HS-5 (cell line): ENCODE data around the gene BRD3OS.

Experiments used
- DNase-seq: peaks from one replicate; pipeline ENCODE4 v3.0.0-alpha.2; 2012; ENCODE audit warnings: low read depth

Gene BRD3OS, protein sequence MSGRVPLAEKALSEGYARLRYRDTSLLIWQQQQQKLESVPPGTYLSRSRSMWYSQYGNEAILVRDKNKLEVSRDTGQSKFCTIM

DNA sequence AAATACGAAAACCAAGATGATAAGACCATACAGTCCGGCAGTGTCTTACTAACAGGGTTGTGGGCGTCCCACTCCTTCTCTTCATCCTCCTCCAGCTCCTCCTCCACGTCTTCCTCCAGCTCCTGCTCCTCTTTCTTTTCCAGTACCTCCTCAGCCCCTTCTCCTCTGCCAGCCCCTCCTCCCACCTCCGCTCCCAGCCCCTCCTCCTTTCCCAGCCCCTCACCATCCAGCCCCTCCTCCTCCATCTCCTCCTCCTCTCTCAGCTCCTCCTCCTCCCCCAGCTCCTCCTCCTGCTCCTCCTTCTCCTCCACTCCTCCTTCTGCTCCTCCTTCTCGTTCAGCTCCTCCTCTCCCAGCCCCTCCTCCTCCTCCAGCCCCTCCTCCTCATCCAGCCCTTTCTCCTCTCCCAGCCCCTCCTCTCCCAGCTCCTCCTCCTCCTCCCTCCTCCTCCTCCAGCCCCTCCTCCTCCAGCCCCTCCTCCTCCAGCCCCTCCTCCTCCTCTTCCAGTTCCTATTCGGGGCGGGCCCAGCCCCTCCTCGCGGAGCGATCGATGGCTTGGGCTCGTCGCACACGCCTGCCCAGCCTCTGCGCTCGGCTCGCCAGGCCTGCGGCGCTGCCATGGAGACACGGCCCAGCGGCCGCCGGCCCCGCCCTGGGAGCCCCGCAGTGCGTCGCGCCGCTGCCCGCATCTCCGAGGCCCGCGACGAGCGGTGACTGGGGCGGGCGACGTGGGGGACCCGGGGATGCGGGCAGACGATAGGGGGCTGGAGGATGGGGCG, at the start of gene BRD3OS:
Gene BRD3OS, plus strand, starts transcription at position 654 of the 778 bp plus-strand sequence. CDS start 1,267 bp downstream, outside the sequence.
- DNase-seq: peak; percentile 95

DNA sequence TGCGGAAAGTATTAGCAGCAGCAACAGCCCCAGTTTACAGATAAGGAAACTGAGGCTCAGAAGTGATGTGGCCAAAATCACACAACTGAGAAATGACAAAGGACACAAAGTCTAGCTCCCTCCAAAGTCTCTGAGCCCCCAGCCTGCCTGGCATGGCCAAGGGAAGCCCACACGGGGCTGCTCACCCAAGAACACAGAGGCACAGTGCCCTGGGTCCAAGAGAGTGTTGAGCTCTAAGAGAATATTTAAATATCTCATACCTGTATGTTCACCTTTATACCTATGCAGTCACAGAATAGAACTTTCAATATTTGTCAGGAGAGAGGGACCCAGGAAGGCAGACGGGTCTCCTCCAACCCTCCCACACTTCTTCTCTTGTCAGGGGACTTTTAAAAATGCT, 49.8 kb upstream of the BRD3OS start:
- DNase-seq: no peak

DNA sequence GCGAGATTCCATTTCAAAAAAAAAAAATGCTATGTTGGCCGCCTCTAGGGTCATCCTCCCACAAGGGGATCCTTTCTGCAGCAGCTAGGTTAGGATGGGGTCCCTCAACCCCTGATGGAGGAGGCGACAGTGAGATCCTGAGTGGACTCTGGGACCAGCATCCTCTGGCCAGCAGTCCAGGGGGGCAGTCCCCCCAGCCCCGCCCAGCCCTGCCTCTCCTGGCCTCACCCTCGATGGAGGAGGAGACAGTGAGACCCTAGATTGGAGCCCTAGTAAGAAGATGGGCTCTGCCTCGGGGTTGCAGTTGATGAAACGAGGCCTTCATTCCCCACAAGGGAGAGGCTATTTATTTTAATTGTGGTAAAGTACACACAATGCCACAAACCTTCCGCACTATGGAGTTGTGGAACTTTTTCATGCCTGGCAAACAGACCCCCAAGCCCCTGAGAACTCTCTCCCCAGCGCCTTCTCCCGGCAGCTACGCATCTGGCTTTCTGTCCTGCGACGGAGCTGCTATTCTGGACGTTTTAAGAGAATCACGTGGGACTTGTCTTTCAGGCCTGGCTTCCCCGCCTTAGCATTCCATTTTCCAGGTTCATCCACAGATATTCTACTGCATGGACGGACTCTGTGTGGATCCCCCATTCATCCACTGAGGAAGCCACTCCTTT, 49.0 kb upstream of the BRD3OS start:
- DNase-seq: no peak

DNA sequence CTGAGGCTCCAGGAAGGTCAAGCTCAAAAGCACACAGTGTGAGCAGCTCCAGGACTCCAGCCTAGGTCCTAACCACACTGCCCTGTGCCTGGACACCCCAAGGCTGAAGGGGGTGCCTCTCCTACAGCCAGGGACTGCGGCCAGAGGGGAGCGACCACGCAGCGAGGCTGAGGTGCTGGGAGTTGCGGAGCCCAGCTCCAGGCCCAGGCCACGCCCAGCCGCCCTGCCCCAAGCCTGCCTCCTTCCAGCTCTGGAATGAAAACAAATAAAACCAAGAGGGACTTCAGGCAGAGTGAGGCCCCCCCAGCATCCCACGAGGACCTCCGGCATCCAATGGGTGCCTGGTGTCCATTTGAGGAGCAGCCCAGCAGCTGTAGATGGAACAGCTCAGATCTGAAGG, 48.4 kb upstream of the BRD3OS start:
- no peak for DNase-seq

DNA sequence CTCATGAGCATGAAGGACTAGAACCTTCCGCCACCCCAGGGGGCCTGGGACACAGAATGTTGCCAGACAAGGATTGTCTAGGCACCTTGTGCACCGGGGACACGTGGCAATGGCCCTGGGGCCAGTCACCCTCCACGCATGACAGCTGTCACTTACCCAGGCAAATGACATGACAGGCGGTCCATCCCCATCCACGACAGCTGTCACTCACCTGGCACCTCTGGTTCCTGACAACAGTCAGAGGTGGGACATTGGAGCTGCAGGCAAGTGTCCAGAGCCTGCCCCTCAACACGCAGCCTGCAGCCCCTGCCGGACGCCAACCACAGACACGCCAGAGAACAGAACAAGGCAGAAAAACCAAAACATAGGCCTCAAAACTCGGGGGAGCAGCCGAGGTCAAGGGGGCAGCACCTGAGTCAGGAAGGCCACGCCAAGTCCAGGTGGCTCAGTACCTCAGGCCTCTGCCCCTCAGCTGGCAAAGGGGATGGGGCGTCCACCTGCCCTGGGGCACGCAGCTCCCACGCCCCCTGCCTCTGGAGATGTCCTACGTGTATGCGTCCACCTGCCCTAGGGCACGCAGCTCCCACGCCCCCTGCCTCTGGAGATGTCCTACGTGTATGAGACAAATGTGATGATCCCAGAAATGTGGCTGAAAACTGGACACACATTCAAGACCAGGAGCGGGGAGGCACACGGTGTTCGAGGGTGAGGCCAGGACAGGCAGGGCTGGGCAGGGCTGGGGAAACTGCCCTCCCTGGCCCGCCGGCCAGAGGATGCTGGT, 47.7 kb upstream of the BRD3OS start:
- DNase-seq: no peak

DNA sequence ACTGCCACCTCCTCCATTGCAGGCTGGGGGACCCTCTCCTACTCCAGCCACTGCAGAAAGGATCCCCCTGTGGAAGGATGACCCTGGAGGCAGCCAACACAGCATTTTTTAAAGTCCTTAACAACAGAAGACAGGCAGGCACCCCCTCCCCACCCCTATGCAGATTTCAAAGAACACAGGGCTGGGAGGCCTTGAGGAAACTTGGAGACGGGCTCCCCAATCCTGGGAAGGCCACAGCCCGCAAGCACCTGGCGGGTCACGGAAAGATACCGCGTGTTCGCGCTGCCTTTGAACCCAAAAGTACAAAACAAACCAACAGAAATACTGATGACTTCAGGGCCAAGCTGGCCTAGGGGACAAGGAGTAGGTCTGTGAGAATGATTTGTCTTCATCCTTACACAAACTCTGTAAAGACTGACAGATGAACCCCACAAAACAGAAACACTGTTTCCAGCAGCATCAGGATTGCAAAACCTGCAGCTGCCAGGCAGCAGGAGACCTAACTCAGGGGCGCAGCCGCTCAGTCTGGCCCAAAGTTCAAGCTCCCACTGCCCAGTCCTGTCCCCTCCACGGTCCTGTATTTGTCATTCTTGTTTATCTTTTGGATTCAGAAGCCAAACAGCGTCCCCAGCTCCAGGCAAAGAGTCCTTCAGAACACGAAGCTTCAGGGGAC, 46.9 kb upstream of the BRD3OS start:
- no peak for DNase-seq

DNA sequence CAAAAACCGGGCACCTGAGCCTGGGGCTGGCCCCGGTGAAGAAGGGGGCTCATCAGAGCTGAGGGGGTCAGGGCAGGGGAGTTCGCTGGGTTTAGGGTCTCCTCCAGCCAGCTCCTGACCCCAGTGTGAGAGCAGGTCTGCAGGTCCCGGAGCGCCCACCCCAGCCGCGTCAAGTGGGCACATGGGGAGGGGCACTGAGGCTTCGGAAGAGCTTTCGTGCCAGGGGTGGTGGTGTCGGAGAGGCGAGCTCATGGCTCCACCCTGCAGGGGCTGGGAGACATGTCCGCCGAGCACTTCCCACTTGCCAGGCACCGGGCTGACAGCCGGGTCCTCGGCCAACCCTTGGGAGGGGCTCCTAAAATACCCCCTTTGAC, 46.4 kb upstream of the BRD3OS start:
- no peak for DNase-seq

DNA sequence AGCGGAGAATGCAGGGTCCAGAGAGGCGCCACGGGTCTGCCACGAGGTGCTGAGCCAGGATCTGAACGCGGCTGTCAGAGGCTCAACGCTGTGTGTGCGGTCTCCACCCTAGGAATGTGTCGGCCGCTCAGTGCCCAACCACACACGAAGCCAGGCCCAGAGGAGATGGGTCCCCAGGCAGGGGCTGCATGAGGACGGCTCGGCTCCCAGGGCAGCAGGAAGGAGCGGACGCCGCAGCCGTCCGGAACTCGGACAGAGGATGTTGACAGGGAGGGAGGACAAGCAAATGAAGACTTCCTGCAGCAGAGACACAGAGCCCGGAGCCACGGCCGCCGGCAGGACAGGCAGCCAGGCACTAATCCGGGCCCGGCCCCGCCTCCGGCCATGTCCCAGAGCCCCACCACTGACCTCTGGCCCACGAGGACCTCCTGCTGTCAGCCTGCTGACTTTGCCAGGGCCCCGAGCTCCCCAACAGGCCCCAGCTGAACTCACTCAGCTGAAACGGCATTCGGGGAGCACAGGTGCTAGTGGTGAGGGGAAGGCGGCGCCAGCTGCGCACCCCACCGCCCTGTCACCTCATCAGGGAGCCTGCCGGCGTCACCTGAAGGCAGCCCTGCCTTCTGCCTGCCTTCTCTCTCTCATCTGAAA, 45.9 kb upstream of the BRD3OS start:
- DNase-seq: no peak

DNA sequence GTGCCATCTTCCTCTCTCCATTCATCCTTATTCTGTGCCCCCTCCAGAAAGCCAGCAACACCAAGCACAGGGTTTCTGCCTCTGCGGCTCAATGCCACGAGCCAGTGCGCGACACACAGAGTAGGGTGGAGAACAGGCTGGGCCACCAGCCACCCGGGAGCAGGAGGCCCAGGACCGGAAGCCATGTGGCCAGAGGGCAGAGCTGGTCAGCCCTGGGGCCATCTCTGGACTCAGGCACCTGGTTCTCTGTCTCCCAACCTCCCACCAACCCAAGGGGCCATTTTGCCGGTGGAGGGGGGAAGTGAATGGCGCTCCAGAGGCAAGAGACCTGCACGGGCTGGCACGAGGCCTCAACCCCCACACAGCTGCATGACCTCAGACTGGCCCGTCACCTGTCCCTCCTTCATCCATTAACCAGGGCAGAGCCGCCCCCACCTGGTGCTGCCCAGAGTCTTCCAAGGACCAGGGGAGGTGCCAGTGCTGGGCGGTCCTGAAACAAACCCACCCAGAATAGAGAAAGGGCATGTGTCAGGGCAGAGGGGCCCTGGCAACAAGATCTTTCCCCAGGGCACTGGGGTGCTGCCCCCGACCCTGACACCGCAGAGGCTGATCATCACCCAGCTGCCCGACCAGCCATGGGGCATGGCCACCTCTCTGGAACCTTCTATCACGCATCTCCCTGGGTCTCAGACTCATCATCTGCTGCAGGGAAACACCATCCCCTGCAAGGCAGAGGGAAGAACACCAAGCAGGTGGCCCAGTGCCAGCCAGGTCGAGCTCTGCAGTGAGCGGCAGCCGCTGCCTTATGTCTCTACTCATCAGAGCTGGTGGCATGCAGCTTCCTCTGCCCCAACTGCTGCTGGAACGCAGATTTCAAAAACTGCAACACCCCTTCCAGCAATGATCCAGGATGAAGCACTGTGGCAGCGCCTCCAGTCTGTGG, 45.1 kb upstream of the BRD3OS start:
- no peak for DNase-seq

DNA sequence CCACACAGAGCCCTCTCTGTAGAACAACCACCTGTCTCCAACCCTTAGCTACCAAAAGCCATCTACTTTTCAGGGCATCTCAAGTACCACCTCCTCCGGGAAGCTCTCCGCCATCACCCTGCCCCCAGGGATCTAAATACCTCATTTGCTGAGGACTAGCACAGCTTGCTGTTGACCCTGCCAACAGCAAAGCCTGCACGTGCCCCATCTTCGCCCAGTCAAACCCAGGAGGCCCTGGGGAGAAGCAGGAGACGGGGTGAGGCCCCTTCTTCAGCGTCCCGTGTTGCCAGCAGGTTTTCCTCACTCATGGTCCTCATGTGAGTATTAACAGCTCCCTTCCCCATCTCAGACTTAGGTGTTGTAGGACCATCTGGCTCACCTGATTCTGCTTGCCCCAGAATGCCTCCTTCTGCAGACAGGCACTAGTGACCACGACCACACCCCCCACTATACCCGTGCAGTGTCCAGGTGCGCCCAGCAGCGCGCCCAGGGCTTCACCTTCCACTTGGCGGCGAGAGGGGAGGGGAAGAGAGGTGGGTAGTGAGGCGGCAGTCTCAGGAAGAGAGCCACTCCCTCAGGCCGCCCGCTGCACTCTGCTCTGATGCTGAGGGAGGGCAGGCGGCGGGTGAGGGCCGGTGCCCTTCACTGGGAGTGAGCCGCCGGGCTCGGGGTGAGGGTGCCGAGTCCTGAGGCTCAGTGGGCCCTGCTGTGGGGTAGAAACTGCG, 44.3 kb upstream of the BRD3OS start:
- no peak for DNase-seq

DNA sequence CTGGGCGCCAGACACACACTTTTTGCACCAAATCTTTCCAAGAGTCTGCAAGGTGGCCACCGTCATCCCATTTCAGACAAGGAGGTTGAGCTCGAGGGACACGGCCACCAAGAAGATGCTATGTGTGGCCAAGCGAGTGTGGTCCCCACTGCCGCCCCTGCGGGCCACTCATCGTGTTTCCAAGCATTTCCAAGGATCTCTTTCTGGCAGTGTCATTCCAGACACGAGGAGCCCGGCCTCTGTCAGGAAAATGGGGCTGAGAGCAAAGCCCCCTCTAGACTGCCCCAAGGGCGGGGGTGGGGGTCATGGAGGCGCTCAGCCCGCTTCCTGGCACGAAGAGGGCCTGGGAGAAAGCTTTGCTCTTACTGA, 43.7 kb upstream of the BRD3OS start:
- no peak for DNase-seq

DNA sequence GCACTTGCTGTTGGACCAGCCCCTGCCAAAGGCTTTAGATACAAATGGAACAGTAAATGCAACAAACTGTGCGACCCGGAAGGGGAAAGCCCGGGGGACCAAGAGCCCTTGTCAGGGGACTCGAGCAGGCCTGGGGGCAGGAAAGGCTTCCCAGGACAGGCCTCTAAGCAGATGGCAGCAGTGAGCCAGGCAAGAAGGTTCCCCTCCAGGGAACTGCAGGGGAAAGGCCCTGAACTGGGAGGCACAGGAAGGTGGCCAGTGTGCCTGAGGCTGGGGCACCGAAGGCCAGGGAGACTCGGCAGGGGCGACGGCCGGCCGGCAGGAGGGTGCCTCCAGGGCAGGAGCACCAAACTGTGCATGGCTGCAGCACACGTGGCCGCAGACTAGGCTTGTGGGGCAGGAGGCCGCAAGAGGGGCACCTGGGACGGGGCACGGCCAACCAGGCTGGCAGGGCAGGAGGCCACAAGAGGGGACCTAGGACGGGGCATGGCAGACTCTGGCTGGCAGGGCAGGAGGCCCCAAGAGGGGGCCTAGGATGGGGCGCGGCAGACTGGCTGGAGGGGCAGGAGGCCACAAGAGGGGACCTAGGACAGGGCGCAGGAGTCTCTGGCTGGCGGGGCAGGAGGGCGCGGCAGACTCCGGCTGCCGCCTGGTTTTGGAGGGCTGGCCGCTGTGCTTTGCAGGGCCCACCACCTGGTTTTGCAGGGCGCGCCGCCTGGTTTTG, 43.2 kb upstream of the BRD3OS start:
- no peak for DNase-seq

DNA sequence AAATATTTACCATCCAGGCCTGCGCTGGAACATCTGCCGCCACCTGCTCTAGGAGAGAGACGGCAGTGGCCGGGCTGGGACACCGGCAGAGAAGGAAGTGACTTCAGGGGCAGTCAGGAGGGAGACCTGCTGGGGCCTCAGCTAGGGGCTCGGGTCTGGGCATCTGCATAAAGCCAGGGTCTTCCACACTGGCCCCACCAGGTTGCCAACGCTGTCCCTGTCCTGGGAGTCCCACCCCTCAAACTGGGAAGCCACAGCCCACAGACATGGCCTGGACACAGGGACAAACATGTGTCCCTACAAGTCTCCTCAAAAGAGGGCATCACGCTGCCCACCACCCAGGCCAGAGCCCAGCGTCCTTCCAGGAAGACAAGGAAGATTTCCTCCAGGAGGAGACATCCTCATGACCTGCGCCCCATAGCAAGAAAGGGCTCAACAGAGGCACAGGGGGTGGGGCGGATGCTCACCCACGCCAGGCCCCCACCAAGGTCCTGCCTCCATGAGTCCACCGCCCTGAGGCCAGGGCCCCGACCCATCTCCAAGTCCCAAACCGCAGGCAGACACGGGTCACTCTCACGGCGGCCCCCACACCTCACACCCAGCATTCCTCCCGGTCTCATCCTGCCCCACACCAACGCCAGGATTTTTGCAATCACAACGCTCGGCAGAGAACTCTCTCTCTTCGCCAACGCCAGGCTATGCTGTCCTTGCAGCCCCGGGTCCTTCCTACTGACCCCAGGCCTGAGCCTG, 42.1 kb upstream of the BRD3OS start:
- DNase-seq: no peak

DNA sequence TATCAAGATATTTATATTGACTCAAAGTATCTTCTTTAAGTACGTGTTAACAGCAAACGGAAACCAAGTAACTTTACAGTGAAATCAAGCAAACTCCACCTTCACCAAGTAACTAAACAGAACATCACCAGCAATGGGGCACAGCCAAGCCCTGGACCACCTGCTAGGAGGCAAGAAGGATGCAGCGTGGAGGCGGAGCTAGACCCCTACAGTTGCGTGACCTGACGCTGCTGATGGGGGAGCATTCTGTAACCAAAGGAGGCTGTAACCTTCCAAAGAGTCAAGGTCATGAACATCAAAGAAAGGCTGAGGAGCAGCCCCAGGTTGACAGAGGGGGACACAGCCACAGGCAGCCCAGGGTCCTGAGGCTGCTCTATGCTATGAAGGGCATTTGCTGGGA, 39.2 kb upstream of the BRD3OS start:
- no peak for DNase-seq

DNA sequence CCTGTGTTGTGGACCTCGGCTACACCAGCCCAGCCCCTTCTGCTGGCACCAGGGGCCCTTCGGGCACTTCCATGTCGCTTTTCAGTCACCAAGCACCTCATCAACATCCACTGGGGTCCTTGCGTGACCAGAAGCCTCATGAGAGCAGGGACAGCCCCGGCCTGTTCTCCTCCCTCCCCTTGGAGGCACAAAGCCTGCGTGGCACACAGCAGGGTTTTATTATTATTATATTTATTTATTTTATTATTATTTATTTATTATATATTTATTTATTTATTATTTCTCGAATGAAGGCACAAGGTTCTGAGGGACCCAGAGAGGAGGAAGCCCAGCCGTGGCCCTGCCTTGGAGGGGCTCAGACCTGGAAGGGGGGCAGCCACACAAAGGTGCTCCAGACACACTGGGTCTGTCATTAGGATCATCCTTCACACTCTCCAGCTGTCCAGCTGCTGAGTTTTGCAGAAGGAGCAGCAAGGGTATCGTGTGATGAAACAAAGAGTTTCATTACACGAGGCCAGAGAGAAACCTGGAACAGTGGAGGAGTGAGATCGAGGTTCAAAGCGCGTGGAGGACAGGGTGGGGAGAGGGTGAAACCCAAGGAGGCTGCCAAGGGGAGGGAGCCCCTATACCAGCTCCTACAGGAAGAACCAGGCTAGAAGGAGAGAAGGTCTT, 38.4 kb upstream of the BRD3OS start:
- DNase-seq: no peak

DNA sequence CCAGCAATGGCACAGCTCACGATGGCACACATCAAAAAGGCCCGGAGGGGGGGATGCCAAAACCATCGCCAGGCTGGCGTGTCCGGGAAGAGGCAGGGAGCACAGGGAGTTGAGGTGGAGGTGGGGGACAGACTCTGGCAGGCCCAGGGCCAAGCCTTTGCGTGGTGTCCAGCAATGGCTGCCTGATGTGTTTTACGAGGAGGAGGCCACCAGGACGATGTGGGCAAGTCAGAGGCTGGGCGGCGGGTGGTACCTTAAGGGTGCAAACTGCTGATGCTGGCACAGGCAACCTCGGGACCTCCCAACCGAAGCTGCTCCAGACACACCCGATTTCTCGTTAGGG, 37.9 kb upstream of the BRD3OS start:
- no peak for DNase-seq

DNA sequence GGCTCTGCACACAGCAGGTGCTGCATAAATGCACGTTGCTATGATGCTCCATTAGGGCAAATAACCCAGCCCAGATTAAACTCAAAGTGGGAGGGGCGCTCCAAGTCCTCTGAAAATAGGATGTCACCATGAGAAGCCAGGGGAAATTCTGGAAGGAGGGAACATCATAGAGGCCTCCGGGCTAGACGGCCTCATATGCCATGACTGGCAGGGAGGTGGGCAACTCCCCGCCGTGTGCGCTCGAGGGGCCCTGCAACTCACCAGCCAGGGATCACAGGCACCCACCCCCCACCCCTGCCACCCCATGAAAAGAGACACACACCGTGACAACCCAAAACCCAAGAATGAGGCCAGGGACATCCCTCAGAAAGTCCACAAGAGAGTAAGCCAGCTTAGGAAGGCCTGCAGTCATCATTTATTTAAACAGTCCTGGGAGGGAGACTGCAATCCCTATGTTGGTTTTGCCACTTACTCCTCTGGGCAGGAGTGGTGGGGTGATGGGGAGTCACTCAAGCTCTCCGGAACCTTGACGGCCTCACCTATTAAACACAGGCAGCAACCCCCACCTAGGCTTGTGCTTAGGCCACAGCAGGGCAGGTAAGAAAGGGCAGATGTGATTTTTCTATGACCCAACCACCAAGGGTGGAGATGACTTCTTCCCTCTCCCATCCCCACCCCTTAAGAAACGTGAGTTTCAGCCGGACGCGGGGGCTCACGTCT, 37.2 kb upstream of the BRD3OS start:
- DNase-seq: no peak
